Smooth muscle cell (in vitro differentiated cells): ENCODE data around the gene RNF212. TPM values are rescaled to one million over a fixed set of nuclear protein-coding genes. Genes with fewer than 3 reads are reported as not detected.

Source experiments
- DNase-seq: peaks from one replicate; lab custom pipeline; 2025; ENCODE audit not compliant: unreplicated experiment; lab: John Stamatoyannopoulos, UW
- H2AFZ ChIP-seq: fragments of 200-600 bp; sonication (generic); 2 replicates; pipeline ENCODE4 v1.6.0; 2016; ENCODE audit warnings: antibody characterized with exemption, low read depth, mild to moderate bottlenecking
- H3F3A ChIP-seq: fragments of 200-600 bp; sonication (generic); 2 replicates; pipeline ENCODE4 v1.6.0; 2017; ENCODE audit warnings: antibody characterized with exemption, low read depth
- H3K27ac ChIP-seq: fragments of 200-600 bp; sonication (generic); 2 replicates; pipeline ENCODE4 v1.5.1; 2016; ENCODE audit warnings: low read depth, mild to moderate bottlenecking
- H3K27me3 ChIP-seq: fragments of 200-600 bp; sonication (generic); 2 replicates; pipeline ENCODE4 v1.6.1; 2016; ENCODE audit warnings: low read depth, mild to moderate bottlenecking
- H3K36me3 ChIP-seq: fragments of 200-600 bp; sonication (generic); 2 replicates; pipeline ENCODE4 v1.5.1; 2016; ENCODE audit warnings: low read depth
- H3K4me1 ChIP-seq: fragments of 200-600 bp; sonication (generic); 2 replicates; pipeline ENCODE4 v1.5.1; 2016; ENCODE audit warnings: low read depth
- H3K4me2 ChIP-seq: fragments of 200-600 bp; sonication (generic); 2 replicates; pipeline ENCODE4 v1.6.0; 2016; ENCODE audit warnings: mild to moderate bottlenecking
- H3K4me3 ChIP-seq: fragments of 200-600 bp; sonication (generic); 2 replicates; pipeline ENCODE4 v1.5.1; 2016; ENCODE audit warnings: mild to moderate bottlenecking
- H3K79me2 ChIP-seq: fragments of 200-600 bp; sonication (generic); 2 replicates; pipeline ENCODE4 v1.6.0; 2016; ENCODE audit warnings: low read depth, mild to moderate bottlenecking
- H3K9ac ChIP-seq: fragments of 200-600 bp; sonication (generic); 2 replicates; pipeline ENCODE4 v1.6.0; 2016; ENCODE audit warnings: low read depth
- H3K9me3 ChIP-seq: fragments of 200-600 bp; sonication (generic); replicated peaks from 2 replicates; pipeline ENCODE4 v1.5.1; 2016; ENCODE audit warnings: low read depth
- H4K20me1 ChIP-seq: fragments of 200-600 bp; sonication (generic); 2 replicates; pipeline ENCODE4 v1.6.0; 2016; ENCODE audit warnings: low read depth
- CTCF ChIP-seq: fragments of 200-600 bp; sonication (generic); IDR thresholded peaks from 2 replicates; pipeline ENCODE4 v1.5.1; 2017; ENCODE audit warnings: borderline replicate concordance, mild to moderate bottlenecking, antibody characterized with exemption; ENCODE audit not compliant: insufficient read depth, poor library complexity, severe bottlenecking
- WGBS: methylation state at CpG from one replicate; pipeline ENCODE4 v1.1.7; 2016; ENCODE audit warnings: low lambda C conversion rate; 5-methylcytosine and 5-hydroxymethylcytosine counted together
- polyA plus RNA-seq: library from polyadenylated mRNA; unstranded; fragments of >200 nt; fragmentation: Nextera tagmentation; extraction: Ambion mirVana; gene quantifications from 2 replicates; pipeline ENCODE4 v1.2.1, GENCODE V29; 2016
- total RNA-seq: library from RNA; depleted of rRNA; stranded (reverse); fragments of >200 nt; gene quantifications from 2 replicates; pipeline ENCODE4 v1.2.3, GENCODE V29; 2014

The RNF212 gene, protein sequence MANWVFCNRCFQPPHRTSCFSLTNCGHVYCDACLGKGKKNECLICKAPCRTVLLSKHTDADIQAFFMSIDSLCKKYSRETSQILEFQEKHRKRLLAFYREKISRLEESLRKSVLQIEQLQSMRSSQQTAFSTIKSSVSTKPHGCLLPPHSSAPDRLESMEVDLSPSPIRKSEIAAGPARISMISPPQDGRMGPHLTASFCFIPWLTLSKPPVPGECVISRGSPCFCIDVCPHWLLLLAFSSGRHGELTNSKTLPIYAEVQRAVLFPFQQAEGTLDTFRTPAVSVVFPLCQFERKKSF
- total RNA-seq (0.67 and 1.3 TPM in 2 replicates), polyA plus RNA-seq (1.8 and 4.6 TPM in 2 replicates)

GRCh38 chr4:1113311-1114009, at the start of gene RNF212:
RNF212 (minus strand) TSS chr4:1113564; CDS start chr4:1113464, 100 bp downstream.
- H2AFZ ChIP-seq: peak within 1 kb of the TSS; percentile 79

GRCh38 chr4:1160351-1160750, 47.0 kb upstream of the RNF212 start:
- H3K4me2 ChIP-seq: no peak overlapping the region
- H3K4me3 ChIP-seq: no peak overlapping the region

More at GRCh38 chr4:1113311-1114009, at the start of gene RNF212:
- H3K9me3 ChIP-seq: no peaks in the 10 kb centered on the region
- peak within 1 kb of the TSS; percentile 60 for H3K4me3 ChIP-seq
- WGBS: 22% methylated on average over 56 of the region's 72 CpGs
- H3K4me1 ChIP-seq: no peaks in the 10 kb centered on the region
- no peaks in the 10 kb centered on the region for H3K79me2 ChIP-seq
- H3K27me3 ChIP-seq: peaks cover 48% of the 10 kb centered on the region
- H4K20me1 ChIP-seq: no peaks in the 10 kb centered on the region
- H3K9ac ChIP-seq: no peak within 1 kb of the TSS
- no peak within 1 kb of the TSS for H3K27ac ChIP-seq
- H3K36me3 ChIP-seq: no peaks in the 10 kb centered on the region
- TF ChIP-seq CTCF: no peak
- peak within 1 kb of the TSS; percentile 85 for H3K4me2 ChIP-seq
- H3F3A ChIP-seq: no peaks in the 10 kb centered on the region
- no peak for DNase-seq

GRCh38 chr4:1156069-1156468, 42.7 kb upstream of the RNF212 start:
- 91% methylated on average over 8 of the region's 8 CpGs for WGBS
- no peaks in the 10 kb centered on the region for H3K79me2 ChIP-seq
- no peaks in the 10 kb centered on the region for H3K36me3 ChIP-seq
- H3K9me3 ChIP-seq: no peaks in the 10 kb centered on the region
- no peak for TF ChIP-seq CTCF
- no peak overlapping the region for H2AFZ ChIP-seq
- peaks cover 4% of the 10 kb centered on the region for H3K27me3 ChIP-seq
- H3K4me1 ChIP-seq: no peaks in the 10 kb centered on the region
- no peaks in the 10 kb centered on the region for H4K20me1 ChIP-seq
- no peaks in the 10 kb centered on the region for H3F3A ChIP-seq
- H3K27ac ChIP-seq: no peak overlapping the region
- H3K4me2 ChIP-seq: no peak overlapping the region
- no peak overlapping the region for H3K4me3 ChIP-seq
- H3K9ac ChIP-seq: no peak overlapping the region
- DNase-seq: no peak

More at GRCh38 chr4:1160351-1160750, 47.0 kb upstream of the RNF212 start:
- whole genome bisulfite sequencing: 86% methylated on average over 1 of the region's 1 CpG
- no peaks in the 10 kb centered on the region for H3K36me3 ChIP-seq
- H3K4me1 ChIP-seq: no peaks in the 10 kb centered on the region
- H2AFZ ChIP-seq: no peak overlapping the region
- no peak overlapping the region for H3K9ac ChIP-seq
- no peaks in the 10 kb centered on the region for H3K79me2 ChIP-seq
- H3K9me3 ChIP-seq: no peaks in the 10 kb centered on the region
- H3K27me3 ChIP-seq: peaks cover 4% of the 10 kb centered on the region
- TF ChIP-seq CTCF: no peak
- no peaks in the 10 kb centered on the region for H3F3A ChIP-seq
- no peak overlapping the region for H3K27ac ChIP-seq
- no peak for DNase-seq
- no peaks in the 10 kb centered on the region for H4K20me1 ChIP-seq
